ENCODE data around the gene ZNF853. TPM values are rescaled to one million over a fixed set of nuclear protein-coding genes. Genes with fewer than 3 reads are reported as not detected.

Gene ZNF853
- total and polyA plus RNA-seq, 2 of the 8 experiments (the other 6 are each of a cell fraction or from before 2014, with no cell fraction given): 4.3 to 5.7 TPM

GRCh38 chr7:6613706-6614105 is 1.7 kb upstream of the ZNF853 start (continued):
- TF ChIP-seq CHD7 (IDR thresholded peaks at IDR 0.05; ENCODE audit: insufficient replicate concordance, low read length) (no peak), POLR2A (IDR thresholded peaks at IDR 0.05; ENCODE audit: control extremely low read depth in 1 of 2, low read depth in 2 of 2, low read length in 2 of 2) (no peak), CBX5 (IDR thresholded peaks at IDR 0.05; ENCODE audit: low read depth, low read length) (no peak), EP300 (IDR thresholded peaks at IDR 0.05; ENCODE audit: borderline replicate concordance in 1 of 2, low read depth in 2 of 2, low read length in 2 of 2) (no peak), SP4 (IDR thresholded peaks at IDR 0.05; ENCODE audit: low read length) (no peak), PHF8 (conservative IDR thresholded peaks at IDR 0.05; ENCODE audit: low read depth, low read length) (no peak), HDAC6 (IDR thresholded peaks at IDR 0.05; ENCODE audit: low read depth, low read length) (no peak), RAD21 (IDR thresholded peaks at IDR 0.05 in 1 of 2, conservative IDR thresholded peaks at IDR 0.05 in 1 of 2; ENCODE audit: low read depth in 2 of 2, low read length in 2 of 2) (no peak), JUND (IDR thresholded peaks at IDR 0.05; ENCODE audit: low read length) (no peak)
- TF ChIP-seq, protein P1, sequence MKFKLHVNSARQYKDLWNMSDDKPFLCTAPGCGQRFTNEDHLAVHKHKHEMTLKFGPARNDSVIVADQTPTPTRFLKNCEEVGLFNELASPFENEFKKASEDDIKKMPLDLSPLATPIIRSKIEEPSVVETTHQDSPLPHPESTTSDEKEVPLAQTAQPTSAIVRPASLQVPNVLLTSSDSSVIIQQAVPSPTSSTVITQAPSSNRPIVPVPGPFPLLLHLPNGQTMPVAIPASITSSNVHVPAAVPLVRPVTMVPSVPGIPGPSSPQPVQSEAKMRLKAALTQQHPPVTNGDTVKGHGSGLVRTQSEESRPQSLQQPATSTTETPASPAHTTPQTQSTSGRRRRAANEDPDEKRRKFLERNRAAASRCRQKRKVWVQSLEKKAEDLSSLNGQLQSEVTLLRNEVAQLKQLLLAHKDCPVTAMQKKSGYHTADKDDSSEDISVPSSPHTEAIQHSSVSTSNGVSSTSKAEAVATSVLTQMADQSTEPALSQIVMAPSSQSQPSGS (IDR thresholded peaks at IDR 0.05; ENCODE audit: low read length): no peak
